ENCODE results near the gene SERPINH1.

SERPINH1 gene

DNA sequence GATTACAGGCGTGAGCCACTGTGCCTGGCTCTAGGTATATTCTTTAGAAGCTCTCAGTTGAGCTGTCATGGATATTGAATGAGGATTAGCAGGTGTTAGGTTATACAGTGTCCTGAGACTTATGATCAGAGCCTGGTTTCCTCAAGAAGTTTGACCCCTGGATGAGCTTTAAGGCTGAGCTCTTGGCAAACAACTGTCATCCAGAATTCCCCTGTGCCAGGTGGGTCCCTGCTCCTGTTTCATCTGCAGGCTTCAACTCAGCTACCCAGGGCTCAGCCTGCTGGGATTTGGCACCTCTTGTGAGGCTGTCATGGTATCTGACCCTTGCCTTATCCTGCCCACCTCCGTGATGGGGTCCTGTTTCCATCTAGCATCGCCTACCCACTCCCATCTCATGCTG lies 24.3 kb downstream of the SERPINH1 start:
- Histone ChIP-seq H3K9me3 (ENCODE audit: control insufficient read depth, low read length) (no peaks in the 10 kb centered on the region), H3K9ac (ENCODE audit: low read length) (no peak overlapping the region), H3K36me3 (ENCODE audit: control insufficient read depth, insufficient read depth, low read length) (no peaks in the 10 kb centered on the region), H3K4me3 (ENCODE audit: low read length) (no peak overlapping the region), H3K27me3 (ENCODE audit: control insufficient read depth, insufficient read depth, low read length) (peaks cover 12% of the 10 kb centered on the region), H3K4me1 (ENCODE audit: control insufficient read depth, insufficient read depth, low read length) (peaks cover 11% of the 10 kb centered on the region)

DNA sequence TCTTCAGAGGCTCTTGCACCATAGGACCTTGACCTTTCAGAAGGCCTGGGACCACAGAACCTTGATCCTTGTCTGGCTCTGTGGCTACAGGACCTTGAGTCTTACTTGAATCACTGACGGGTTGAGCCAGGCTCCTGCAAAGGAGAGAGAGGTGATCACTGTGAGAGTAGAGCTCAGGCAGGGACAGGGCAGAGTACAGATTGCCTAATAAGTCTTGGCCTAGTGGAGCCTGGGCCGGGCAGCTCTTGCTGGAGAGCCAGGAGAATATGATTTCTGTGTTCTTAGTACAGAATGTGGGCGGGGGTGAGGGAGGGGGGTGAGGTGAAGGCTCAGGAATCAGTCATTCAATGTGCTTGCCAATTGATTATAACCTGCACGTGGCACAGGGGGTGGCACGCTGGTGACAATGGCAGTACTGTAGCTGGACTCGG lies 26.0 kb downstream of the SERPINH1 start:
- peaks cover 4% of the 10 kb centered on the region for H3K4me1 ChIP-seq (ENCODE audit: control insufficient read depth, insufficient read depth, low read length)
- H3K36me3 ChIP-seq (ENCODE audit: control insufficient read depth, insufficient read depth, low read length) = no peaks in the 10 kb centered on the region
- H3K4me3 ChIP-seq (ENCODE audit: low read length) = no peak overlapping the region

DNA sequence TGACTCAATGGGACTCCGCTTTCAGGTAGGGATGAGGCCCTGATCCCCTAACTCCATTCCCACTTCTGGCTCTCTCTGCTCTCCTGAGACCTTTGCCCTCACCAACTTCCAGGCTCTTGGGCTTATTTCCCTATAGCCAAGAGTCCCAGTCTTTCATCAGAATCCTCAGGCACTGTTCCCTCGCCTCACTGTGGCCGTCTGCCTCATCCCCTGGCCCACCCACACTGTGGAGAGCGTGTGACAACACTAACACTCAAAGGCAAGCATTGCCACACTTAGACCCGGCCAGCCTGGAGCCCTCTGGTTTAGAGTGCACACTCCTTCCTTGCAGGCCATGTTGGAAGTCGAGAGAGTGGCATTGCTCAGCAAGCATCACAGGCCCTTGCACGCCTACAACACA lies 27.0 kb downstream of the SERPINH1 start:
- H3K27me3 ChIP-seq (ENCODE audit: control insufficient read depth, insufficient read depth, low read length) = no peaks in the 10 kb centered on the region
- peaks cover 3% of the 10 kb centered on the region for H3K4me1 ChIP-seq (ENCODE audit: control insufficient read depth, insufficient read depth, low read length)
- no peaks in the 10 kb centered on the region for H3K9me3 ChIP-seq (ENCODE audit: control insufficient read depth, low read length)
- H3K4me3 ChIP-seq (ENCODE audit: low read length) = no peak overlapping the region
- no peak overlapping the region for H3K9ac ChIP-seq (ENCODE audit: low read length)
- H3K36me3 ChIP-seq (ENCODE audit: control insufficient read depth, insufficient read depth, low read length) = no peaks in the 10 kb centered on the region

More for the DNA sequence above, 26.0 kb downstream of the SERPINH1 start:
- no peak overlapping the region for H3K9ac ChIP-seq (ENCODE audit: low read length)
- peaks cover under 1% of the 10 kb centered on the region for H3K27me3 ChIP-seq (ENCODE audit: control insufficient read depth, insufficient read depth, low read length)
- H3K9me3 ChIP-seq (ENCODE audit: control insufficient read depth, low read length) = no peaks in the 10 kb centered on the region

DNA sequence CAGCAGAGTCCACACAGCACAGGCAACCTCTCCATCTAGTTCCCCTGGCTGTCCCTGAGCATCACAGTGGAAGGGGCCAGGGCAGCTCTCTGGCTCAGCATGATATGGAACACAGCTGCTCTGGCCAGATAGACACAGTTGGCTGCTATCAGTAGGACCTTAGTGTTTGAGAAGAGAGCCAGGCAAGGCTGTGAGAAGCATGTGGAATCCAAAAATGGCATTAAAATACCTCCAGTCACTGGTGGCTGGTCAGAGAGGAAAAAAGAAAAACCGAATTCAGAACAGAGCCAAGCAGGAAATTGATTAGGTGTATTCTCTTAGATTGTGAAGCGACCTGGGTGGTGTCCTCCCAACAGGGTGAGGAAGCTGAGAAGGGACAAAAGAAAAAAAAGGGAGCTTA lies 27.9 kb downstream of the SERPINH1 start:
- H3K4me1 ChIP-seq (ENCODE audit: control insufficient read depth, insufficient read depth, low read length) = no peaks in the 10 kb centered on the region
- no peaks in the 10 kb centered on the region for H3K36me3 ChIP-seq (ENCODE audit: control insufficient read depth, insufficient read depth, low read length)
- H3K9ac ChIP-seq (ENCODE audit: low read length) = no peak overlapping the region
- no peaks in the 10 kb centered on the region for H3K27me3 ChIP-seq (ENCODE audit: control insufficient read depth, insufficient read depth, low read length)
- no peaks in the 10 kb centered on the region for H3K9me3 ChIP-seq (ENCODE audit: control insufficient read depth, low read length)
- H3K4me3 ChIP-seq (ENCODE audit: low read length) = no peak overlapping the region

DNA sequence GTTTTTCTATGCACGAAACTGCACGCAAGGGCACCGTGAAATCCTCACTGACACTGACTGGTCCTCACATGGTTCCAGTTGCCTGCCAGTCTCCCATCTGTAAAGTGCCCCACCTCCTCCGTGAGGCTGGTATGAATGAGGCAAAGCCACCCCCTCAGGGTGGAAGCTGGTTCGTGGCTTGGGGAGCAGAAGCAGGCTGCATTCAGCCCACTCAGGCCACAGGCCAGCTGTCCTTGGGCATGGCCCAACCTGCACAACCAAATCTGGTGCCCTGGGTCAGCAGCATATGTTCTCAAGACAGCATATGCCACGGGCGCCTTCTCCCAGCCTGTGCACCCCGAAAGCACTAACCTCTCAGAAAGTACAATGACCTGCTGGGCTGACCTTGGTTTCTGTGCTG lies 29.3 kb downstream of the SERPINH1 start:
- no peaks in the 10 kb centered on the region for H3K36me3 ChIP-seq (ENCODE audit: control insufficient read depth, insufficient read depth, low read length)
- H3K27me3 ChIP-seq (ENCODE audit: control insufficient read depth, insufficient read depth, low read length) = no peaks in the 10 kb centered on the region
- H3K9me3 ChIP-seq (ENCODE audit: control insufficient read depth, low read length) = no peaks in the 10 kb centered on the region
- H3K9ac ChIP-seq (ENCODE audit: low read length) = no peak overlapping the region
- no peaks in the 10 kb centered on the region for H3K4me1 ChIP-seq (ENCODE audit: control insufficient read depth, insufficient read depth, low read length)
- H3K4me3 ChIP-seq (ENCODE audit: low read length) = no peak overlapping the region

DNA sequence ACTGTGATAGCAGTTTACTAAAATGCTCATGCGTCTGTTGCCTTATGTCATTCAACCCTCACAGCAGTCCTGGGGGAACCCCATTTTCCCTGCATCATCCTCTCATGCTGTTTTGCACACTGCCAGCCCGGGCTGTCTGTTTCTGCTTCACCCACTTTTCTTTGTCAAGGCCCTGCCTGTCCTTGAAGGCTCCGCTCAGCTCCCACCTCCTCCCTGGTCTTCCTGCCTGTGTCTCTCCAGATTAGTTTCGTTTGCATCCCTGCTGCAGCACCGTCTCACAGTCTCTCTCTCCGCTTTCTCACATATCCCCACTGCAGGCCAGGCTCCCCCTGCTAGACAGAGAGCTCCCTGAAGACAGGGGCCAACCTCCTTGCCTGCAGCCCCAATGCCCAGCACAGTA lies 29.9 kb downstream of the SERPINH1 start:
- Histone ChIP-seq H3K4me3 (ENCODE audit: low read length) (no peak overlapping the region), H3K27me3 (ENCODE audit: control insufficient read depth, insufficient read depth, low read length) (no peaks in the 10 kb centered on the region), H3K9ac (ENCODE audit: low read length) (no peak overlapping the region), H3K9me3 (ENCODE audit: control insufficient read depth, low read length) (no peaks in the 10 kb centered on the region), H3K36me3 (ENCODE audit: control insufficient read depth, insufficient read depth, low read length) (no peaks in the 10 kb centered on the region), H3K4me1 (ENCODE audit: control insufficient read depth, insufficient read depth, low read length) (no peaks in the 10 kb centered on the region)

DNA sequence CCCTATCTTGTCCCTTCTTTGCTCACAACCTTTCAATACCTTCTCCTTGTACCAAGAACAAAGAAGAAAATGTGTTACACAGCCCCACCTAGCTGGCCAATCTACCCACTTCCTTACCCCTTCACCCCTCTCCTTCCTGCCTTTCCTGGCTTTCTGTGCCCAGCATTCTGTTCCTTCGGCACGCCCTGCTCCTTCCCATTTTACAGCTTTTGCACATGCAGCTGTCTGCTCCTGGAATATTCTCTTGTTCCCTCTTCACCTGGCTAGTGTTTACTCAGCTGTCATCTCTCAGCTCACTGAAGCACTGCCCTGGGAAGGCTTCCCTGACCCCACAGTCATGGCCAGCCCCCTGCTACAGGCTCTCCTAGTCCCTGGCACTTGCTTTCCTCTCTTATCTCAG lies 30.7 kb downstream of the SERPINH1 start:
- no peaks in the 10 kb centered on the region for H3K4me1 ChIP-seq (ENCODE audit: control insufficient read depth, insufficient read depth, low read length)
- no peaks in the 10 kb centered on the region for H3K36me3 ChIP-seq (ENCODE audit: control insufficient read depth, insufficient read depth, low read length)
- no peak overlapping the region for H3K4me3 ChIP-seq (ENCODE audit: low read length)
- H3K9ac ChIP-seq (ENCODE audit: low read length) = no peak overlapping the region
- no peaks in the 10 kb centered on the region for H3K9me3 ChIP-seq (ENCODE audit: control insufficient read depth, low read length)
- no peaks in the 10 kb centered on the region for H3K27me3 ChIP-seq (ENCODE audit: control insufficient read depth, insufficient read depth, low read length)

DNA sequence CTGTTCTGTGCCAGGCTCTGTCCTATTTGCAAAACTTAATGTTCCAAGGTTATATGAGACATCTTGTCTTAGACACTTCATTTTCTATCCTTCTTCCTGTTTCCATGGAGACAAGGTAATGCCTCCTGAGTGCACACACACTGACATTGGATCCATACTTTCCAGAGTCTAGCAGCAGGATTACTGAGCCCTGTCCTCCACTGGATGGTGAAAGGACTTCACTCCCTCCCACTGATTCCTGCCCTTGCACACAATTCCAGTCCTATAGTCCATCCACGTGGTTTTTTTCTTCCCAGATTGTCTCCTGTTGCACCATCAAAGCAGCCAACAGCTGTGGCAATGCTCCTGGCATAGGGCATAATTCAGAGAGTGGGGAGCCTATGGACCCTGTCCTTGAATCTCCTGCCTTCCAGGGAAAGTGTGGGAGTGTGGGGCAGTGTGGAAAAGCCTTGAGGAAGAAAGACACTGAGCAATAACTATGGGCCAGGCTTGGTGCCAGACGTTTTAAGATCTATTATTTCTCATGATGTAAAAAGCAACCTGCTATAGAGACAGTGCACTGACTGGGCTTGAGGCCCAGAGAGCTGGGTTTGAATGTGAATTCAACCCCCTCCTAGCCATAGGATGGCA lies 31.3 kb downstream of the SERPINH1 start:
- Histone ChIP-seq H3K9me3 (ENCODE audit: control insufficient read depth, low read length) (no peaks in the 10 kb centered on the region), H3K4me1 (ENCODE audit: control insufficient read depth, insufficient read depth, low read length) (no peaks in the 10 kb centered on the region), H3K9ac (ENCODE audit: low read length) (no peak overlapping the region), H3K36me3 (ENCODE audit: control insufficient read depth, insufficient read depth, low read length) (no peaks in the 10 kb centered on the region), H3K4me3 (ENCODE audit: low read length) (no peak overlapping the region), H3K27me3 (ENCODE audit: control insufficient read depth, insufficient read depth, low read length) (no peaks in the 10 kb centered on the region)

DNA sequence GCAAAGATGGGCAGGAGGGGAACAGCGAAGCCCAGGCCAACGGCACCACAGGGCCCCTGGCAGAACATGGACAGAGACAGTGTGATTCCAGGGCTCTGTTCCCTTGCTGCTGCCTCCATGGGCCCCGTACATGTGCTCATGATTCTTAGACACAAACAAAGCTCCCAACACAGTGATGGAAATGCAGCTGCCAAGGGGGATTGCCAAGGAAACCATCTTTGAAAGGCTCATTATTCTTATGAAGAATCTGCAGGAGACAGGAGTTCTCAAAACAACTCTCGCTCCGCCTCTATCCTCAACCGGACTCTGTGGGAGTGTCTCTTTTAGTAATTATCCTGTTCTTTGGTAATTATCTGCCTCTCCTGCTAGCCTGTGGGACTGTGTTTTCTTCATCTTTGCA lies 32.2 kb downstream of the SERPINH1 start:
- Histone ChIP-seq H3K9ac (ENCODE audit: low read length) (no peak overlapping the region), H3K27me3 (ENCODE audit: control insufficient read depth, insufficient read depth, low read length) (no peaks in the 10 kb centered on the region), H3K9me3 (ENCODE audit: control insufficient read depth, low read length) (no peaks in the 10 kb centered on the region), H3K4me3 (ENCODE audit: low read length) (no peak overlapping the region), H3K36me3 (ENCODE audit: control insufficient read depth, insufficient read depth, low read length) (no peaks in the 10 kb centered on the region), H3K4me1 (ENCODE audit: control insufficient read depth, insufficient read depth, low read length) (no peaks in the 10 kb centered on the region)

DNA sequence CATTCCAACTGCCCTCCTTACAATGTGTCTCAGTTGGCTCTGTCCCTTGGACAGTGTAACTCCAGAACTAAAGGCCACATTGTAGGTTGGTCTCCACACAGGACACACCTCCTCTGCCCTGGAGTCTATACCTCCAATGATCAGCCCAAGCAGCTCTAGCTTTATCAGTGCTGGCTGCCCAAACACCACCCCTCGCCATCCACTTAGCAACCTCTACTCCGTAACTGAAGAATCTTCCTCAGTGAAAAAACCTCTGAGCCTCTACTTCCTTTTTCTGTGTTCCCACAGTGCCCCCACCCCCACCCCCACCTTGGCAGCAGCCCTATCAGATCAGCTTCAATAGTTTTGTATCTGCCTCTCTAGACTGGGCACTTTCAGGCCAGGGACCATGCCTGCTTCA lies 33.4 kb downstream of the SERPINH1 start:
- Histone ChIP-seq H3K9me3 (ENCODE audit: control insufficient read depth, low read length) (no peaks in the 10 kb centered on the region), H3K27me3 (ENCODE audit: control insufficient read depth, insufficient read depth, low read length) (no peaks in the 10 kb centered on the region), H3K36me3 (ENCODE audit: control insufficient read depth, insufficient read depth, low read length) (no peaks in the 10 kb centered on the region), H3K9ac (ENCODE audit: low read length) (no peak overlapping the region), H3K4me1 (ENCODE audit: control insufficient read depth, insufficient read depth, low read length) (no peaks in the 10 kb centered on the region), H3K4me3 (ENCODE audit: low read length) (no peak overlapping the region)

DNA sequence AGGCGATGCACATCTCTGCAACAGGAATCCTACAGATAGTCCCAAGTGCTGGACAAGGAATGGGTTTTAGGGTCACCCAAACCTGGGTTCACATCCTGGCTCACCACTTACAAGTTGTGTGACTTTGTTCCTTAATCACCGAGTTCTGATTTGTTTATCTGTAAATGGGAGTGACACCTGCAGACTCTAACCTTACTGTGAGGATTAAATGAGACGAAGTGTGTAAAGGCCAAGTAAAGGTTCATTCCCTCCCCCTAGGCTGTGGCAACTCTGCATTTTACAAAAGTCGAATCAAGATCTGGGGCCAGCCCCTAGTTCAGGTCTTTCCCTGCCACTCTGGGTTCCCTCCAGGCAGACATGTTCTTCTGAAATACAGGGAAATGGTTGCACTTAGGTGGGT lies 34.9 kb downstream of the SERPINH1 start:
- H3K9me3 ChIP-seq (ENCODE audit: control insufficient read depth, low read length) = no peaks in the 10 kb centered on the region
- H3K9ac ChIP-seq (ENCODE audit: low read length) = no peak overlapping the region
- H3K4me3 ChIP-seq (ENCODE audit: low read length) = no peak overlapping the region
- H3K36me3 ChIP-seq (ENCODE audit: control insufficient read depth, insufficient read depth, low read length) = no peaks in the 10 kb centered on the region
- no peaks in the 10 kb centered on the region for H3K27me3 ChIP-seq (ENCODE audit: control insufficient read depth, insufficient read depth, low read length)
- no peaks in the 10 kb centered on the region for H3K4me1 ChIP-seq (ENCODE audit: control insufficient read depth, insufficient read depth, low read length)

DNA sequence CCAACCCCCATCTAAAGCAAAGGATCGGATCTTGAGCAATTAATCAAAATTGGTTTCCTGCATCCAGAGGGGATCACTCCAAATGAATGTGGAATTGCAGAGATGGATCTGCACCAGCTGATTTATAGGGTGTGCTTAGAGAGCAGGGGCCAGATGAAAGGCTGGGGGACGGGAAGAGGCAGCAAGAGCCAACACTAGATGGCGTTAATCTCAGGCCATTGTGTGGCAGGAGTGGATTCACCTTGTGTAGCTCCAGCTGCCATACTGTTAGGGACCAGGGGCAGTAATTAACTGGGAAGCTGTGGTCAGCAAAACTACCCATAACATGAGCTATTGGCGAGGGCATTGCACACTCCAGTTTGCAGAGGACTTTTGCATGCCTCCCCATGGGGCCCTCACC lies 35.6 kb downstream of the SERPINH1 start:
- Histone ChIP-seq H3K4me1 (ENCODE audit: control insufficient read depth, insufficient read depth, low read length) (no peaks in the 10 kb centered on the region), H3K9me3 (ENCODE audit: control insufficient read depth, low read length) (no peaks in the 10 kb centered on the region), H3K4me3 (ENCODE audit: low read length) (no peak overlapping the region), H3K27me3 (ENCODE audit: control insufficient read depth, insufficient read depth, low read length) (no peaks in the 10 kb centered on the region), H3K36me3 (ENCODE audit: control insufficient read depth, insufficient read depth, low read length) (no peaks in the 10 kb centered on the region), H3K9ac (ENCODE audit: low read length) (no peak overlapping the region)

DNA sequence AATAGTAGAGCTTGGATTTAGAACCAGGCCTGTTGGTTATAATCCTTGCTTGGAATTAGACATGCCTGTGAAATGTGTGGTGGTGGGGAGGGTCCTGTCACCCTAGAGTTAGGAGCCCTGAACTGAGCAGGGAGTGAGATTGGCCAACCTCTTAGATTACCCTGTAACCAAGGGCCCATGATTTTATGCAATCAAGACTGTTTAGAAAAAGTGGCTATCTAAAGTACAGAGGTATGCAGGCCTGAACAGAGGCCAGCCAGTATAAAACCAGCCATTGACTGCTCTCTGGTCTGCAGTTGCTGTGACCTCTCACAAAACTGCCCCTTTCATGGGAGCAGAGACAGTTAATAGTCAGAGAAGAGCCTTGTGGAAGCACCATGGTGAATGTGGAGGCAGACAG lies 36.2 kb downstream of the SERPINH1 start:
- H3K4me1 ChIP-seq (ENCODE audit: control insufficient read depth, insufficient read depth, low read length) = no peaks in the 10 kb centered on the region
- H3K27me3 ChIP-seq (ENCODE audit: control insufficient read depth, insufficient read depth, low read length) = no peaks in the 10 kb centered on the region
- H3K4me3 ChIP-seq (ENCODE audit: low read length) = no peak overlapping the region
- no peaks in the 10 kb centered on the region for H3K9me3 ChIP-seq (ENCODE audit: control insufficient read depth, low read length)
- no peaks in the 10 kb centered on the region for H3K36me3 ChIP-seq (ENCODE audit: control insufficient read depth, insufficient read depth, low read length)
- H3K9ac ChIP-seq (ENCODE audit: low read length) = no peak overlapping the region

Measured in mucosa of stomach (tissue), 1 donor.